HG03139 (cell line): ENCODE results near the gene NGRN.

Experiments used
- ATAC-seq: cut with Tn5 transposase; IDR thresholded peaks from one replicate; pipeline ENCODE4 v1.9.1; 2021; ENCODE audit not compliant: unreplicated experiment

Gene NGRN

GRCh38 chr15:90315278-90315982, 50.0 kb downstream of the NGRN start:
- ATAC-seq = no peak

GRCh38 chr15:90316139-90316538, 50.7 kb downstream of the NGRN start:
- no peak for ATAC-seq

GRCh38 chr15:90318591-90318990, 53.1 kb downstream of the NGRN start:
- ATAC-seq = no peak

GRCh38 chr15:90320062-90320884, 54.8 kb downstream of the NGRN start:
- no peak for ATAC-seq

GRCh38 chr15:90320885-90321278, 55.4 kb downstream of the NGRN start:
- ATAC-seq = no peak
